Stimulated activated CD8-positive, alpha-beta memory T cell treated with anti-CD3 and anti-CD28 coated beads, Interleukin-7, amount 100 ng/mL, for 4 hours (primary cell): ENCODE data around the gene STK40.

ENCODE experiments used
- DNase-seq, 2 donors: peaks; one replicate each; pipeline ENCODE4 v3.0.0-alpha.2; 2020; ENCODE audit warnings: low read depth in 2 of 2

The STK40 gene

GRCh38 chr1:36320291-36320761, 65.4 kb downstream of the STK40 start:
- DNase-seq = no peak

GRCh38 chr1:36309397-36309796, 76.3 kb downstream of the STK40 start:
- DNase-seq = no peak

DNA sequence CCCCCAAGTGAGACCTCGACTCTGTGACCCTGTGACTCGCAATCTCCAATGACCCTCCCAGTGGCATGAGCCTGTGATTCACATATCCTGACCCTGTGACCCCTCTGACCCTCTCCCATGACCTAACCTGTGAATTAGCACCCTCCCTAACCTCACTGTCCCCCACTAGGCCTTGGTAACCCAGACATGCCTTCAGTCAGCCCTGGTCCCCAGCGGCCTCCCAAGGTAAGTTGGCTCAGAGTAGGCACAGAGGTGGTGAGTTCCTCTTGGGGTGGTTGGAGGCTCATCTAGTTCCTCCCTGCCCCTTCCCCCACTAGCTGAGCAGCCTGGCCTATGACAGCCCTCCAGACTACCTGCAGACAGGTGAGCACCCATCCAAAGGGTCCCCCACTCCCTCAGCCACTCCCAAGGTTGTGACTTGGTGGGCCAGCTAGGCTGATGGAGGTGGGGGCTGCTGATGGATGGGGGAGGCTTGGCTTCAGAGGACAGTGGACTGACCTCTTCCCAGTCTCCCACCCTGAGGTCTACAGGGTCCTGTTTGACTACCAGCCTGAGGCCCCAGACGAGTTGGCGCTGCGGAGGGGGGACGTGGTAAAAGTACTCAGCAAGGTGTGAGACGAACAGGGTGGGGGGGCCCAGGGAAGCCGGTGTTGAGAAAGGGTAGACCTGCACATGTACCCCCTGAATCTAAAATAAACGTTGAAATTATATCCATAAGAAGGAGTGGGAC, 78.0 kb downstream of the STK40 start:
- DNase-seq = no peak

DNA sequence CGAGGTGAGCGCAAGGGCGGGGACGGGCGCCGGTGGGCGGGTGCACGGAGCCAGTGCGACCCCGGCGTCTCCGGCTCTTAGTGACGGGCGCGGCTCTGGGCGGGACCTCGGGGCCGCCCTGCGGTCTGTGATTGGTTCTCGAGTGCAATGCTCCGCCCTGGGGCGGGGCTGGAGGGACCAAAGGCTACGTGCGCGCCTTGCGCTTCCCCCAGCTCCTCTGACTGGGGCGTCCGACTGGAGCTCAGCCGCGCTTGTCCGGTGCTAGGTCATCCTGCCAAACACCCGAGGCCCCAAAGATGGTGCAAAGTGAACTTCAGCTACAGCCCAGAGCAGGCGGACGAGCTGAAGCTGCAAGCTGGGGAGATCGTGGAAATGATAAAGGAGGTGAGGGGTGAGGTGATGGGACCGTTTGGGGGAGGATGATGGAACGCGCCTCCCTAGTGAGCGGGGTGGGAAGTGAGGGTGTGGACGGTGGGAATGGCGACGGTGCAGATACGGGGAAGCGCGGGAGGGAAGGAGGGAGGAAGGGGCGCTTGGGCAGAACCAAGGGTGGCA, 78.7 kb downstream of the STK40 start:
- DNase-seq = peak; percentile 75 to 87

DNA sequence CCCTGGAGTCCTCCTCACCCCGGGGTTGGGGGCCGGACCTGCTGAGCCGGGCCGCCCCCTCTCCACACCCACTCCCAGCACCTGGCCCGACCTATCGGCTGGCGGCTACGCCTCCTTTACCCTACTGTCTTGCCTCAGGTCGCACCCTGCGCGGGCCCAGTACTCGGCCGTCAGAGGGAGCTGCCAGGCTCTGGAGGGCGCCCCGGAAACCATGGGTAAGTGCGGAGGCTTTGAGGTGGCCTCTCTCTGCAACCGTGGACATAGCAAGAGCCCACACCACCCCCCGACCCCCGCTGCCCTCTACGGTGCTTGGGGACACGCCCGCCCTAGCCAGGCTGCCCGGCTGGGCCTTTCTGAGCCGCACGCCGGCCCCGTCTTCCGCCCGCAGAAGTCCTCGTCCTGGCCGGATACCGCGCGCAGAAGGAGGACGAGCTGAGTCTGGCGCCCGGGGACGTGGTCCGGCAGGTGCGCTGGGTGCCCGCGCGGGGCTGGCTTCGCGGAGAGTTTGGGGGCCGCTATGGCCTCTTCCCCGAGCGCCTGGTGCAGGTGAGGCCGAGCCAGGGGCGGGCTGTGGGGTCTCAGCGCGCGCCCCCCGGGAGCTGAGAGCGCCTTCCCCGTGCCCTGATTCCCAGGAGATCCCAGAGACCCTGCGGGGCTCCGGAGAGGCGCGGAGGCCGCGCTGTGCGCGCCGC, 79.4 kb downstream of the STK40 start, which contains the start of gene SH3D21:
Gene SH3D21, plus strand, starts transcription at position 159 of the 692 bp plus-strand sequence. Its CDS starts 53 bp downstream, at position 212.
- DNase-seq = no peak

GRCh38 chr1:36305915-36306209, 79.9 kb downstream of the STK40 start:
- DNase-seq = no peak

- DNase-seq = no peak
These were observed 80.5 kb downstream of the STK40 start for GRCh38 chr1:36304970-36305914.

GRCh38 chr1:36304521-36304920, 81.2 kb downstream of the STK40 start:
- no peak for DNase-seq

- DNase-seq = no peak
These were observed 81.9 kb downstream of the STK40 start for GRCh38 chr1:36303650-36304360.

DNA sequence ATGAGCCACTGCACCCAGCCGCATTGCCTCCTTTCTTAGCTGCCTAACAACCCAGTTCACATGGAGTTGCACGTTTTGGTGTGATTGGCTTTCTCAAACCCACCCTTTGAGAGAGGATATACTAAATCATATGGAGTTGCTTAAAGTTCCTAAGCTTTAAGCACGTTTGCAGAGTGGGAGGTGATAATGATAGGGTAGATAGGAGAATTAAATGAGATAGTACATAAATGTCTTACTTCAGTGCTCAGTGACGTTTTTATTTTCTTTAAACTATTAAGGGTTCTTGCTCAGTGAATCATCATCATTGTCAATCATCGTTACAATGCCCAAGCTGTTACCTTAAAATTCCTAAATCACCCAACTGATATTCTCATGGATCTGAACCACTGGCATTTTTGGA, 82.5 kb downstream of the STK40 start:
- DNase-seq = no peak

- DNase-seq = no peak
These were observed 84.5 kb downstream of the STK40 start for GRCh38 chr1:36301220-36301619.

DNA sequence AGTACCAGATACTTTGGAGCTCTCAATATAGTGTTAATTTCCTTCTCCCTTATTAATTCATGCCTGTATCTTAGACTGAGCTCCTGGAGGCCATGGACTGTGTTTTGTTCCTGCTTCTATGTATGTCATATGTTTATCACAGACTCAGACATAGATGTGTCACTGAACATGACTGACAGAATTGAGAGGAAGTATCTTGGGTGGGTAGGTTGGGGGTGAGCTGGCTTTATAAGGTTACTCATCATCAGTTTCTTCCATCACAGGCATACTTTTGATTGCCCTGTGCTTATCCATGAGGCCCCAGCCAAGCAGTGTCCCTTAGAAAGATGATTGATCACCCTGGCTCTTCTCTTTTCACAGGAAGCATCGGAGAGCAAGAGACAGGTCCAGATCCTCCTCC, 85.2 kb downstream of the STK40 start:
- DNase-seq = no peak

DNA sequence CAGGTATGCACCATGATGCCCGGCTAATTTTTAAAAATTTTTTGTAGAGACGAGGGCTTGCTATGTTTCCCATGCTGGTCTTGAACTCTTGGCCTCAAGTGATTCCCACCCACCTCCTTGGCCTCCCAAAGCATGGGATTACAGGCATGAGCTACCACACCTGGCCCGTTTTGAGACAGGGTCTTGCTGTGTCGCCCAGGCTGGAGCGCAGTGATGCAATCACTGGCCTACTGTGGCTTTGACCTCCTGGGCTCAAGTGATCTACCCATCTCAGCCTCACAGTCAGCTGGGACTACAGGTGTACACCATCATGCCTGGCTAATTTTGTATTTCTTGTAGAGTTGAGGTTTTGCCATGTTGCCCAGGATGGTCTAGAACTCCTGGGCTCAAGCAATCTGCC, 87.1 kb downstream of the STK40 start:
- no peak for DNase-seq

GRCh38 chr1:36297062-36297461, 88.7 kb downstream of the STK40 start:
- DNase-seq = no peak

DNA sequence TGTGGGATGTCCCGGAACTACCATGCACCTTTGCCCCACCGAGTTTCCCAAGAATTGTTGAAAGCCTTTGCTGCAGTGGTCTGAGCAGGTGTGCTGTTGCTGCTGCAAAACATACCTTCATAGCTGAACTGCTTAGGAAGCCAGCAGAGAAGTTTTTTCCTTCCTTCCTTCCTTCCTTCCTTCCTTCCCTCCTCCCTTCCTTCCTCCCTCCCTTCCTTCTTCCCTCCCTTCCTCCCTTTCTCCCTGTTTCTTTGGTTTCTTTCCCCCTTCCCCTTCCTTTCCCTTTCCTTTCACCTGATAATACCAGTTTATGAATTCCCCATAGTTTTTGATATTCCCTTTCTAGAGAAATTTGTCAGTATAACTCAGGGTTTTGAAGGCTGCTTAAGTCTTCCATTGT, 90.3 kb downstream of the STK40 start:
- DNase-seq = no peak
